Measurements from ENCODE around the gene TMEM108.
A peak's percentile ranks its signal among the peaks of the same experiment; 100 is the strongest.

- TF ChIP-seq EP300 (IDR thresholded peaks at IDR 0.05; ENCODE audit: borderline replicate concordance in 1 of 2, low read depth in 1 of 2, low read length in 1 of 2) (no peak), TEAD4 (IDR thresholded peaks at IDR 0.05; ENCODE audit: borderline replicate concordance, insufficient read depth) (no peak), TAF1 (IDR thresholded peaks at IDR 0.05; ENCODE audit: borderline replicate concordance, low read depth, low read length) (no peak), MAX (IDR thresholded peaks at IDR 0.05; ENCODE audit: low read depth) (no peak), MXI1 (IDR thresholded peaks at IDR 0.05; ENCODE audit: low read depth, low read length) (no peak), CTCF (IDR thresholded peaks at IDR 0.05) (peak; percentile 20; the same call in 1 of the 2 replicates)
These were observed 246.0 kb downstream of the TMEM108 start for GRCh38 chr3:133283958-133284807.

Data from SK-N-SH (cell line).